SK-N-SH (cell line): Measurements from ENCODE around the gene CLCN6. TPM values are rescaled to one million over a fixed set of nuclear protein-coding genes. Genes with fewer than 3 reads are reported as not detected.
A peak's percentile ranks its signal among the peaks of the same experiment; 100 is the strongest.

ENCODE experiments used
- CTCF ChIA-PET: fragments of 300-600, 350-600 bp; formaldehyde crosslinking; extraction: SDS; loops from one replicate; lab custom pipeline; 2021; lab: Yijun Ruan, JAX
- POLR2A ChIA-PET: fragments of 350-600 bp; sonication (Branson Sonifier 250); formaldehyde crosslinking; extraction: SDS; loops from one replicate; lab custom pipeline; 2020; ENCODE audit warnings: antibody characterized with exemption, inconsistent platforms; lab: Yijun Ruan, JAX
- DNase-seq: peaks from one replicate; pipeline ENCODE4 v3.0.0; 2012
- H2AFZ ChIP-seq: fragments of 200-600 bp; sonication (generic); 2 replicates; pipeline ENCODE4 v1.8.1; 2016; ENCODE audit warnings: antibody characterized with exemption, mild to moderate bottlenecking, low read depth
- H3F3A ChIP-seq: fragments of 200-600 bp; sonication (generic); replicated peaks from 2 replicates; pipeline ENCODE3; 2016; ENCODE audit warnings: antibody characterized with exemption, mild to moderate bottlenecking; ENCODE audit not compliant: insufficient read depth
- H3K27ac ChIP-seq, 2 experiments: fragments of 200-500 bp in 1 of 2; fragments of 200-600 bp in 1 of 2; sonication (Bioruptor generic) in 1 of 2; sonication (generic), shearing (Covaris generic) in 1 of 2; 2 replicates each; pipeline versions ENCODE4 v1.5.1 to v1.6.1; 2014 to 2016; ENCODE audit warnings: low read depth in 2 of 2, inconsistent platforms in 1 of 2, low read length in 1 of 2, mild to moderate bottlenecking in 1 of 2, mixed read lengths in 1 of 2
- H3K27me3 ChIP-seq: fragments of 200-600 bp; sonication (generic), shearing (Covaris generic); 2 replicates; pipeline ENCODE4 v1.6.1; 2016; ENCODE audit warnings: mixed run types; ENCODE audit not compliant: insufficient read depth
- H3K36me3 ChIP-seq, 2 experiments: fragments of 200-500 bp in 1 of 2; fragments of 200-600 bp in 1 of 2; sonication (Bioruptor generic) in 1 of 2; sonication (generic) in 1 of 2; replicated peaks in 1 of 2; 2 replicates each; pipeline versions ENCODE3 to v1.5.1; 2014 to 2016; ENCODE audit warnings: low read length in 1 of 2, mild to moderate bottlenecking in 1 of 2; ENCODE audit not compliant: insufficient read depth in 2 of 2, control insufficient read depth in 1 of 2
- H3K4me1 ChIP-seq, 2 experiments: fragments of 200-500 bp in 1 of 2; fragments of 200-600 bp in 1 of 2; sonication (Bioruptor generic) in 1 of 2; sonication (generic), shearing (Covaris generic) in 1 of 2; 2 replicates each; pipeline versions ENCODE4 v1.5.1 to v1.6.1; 2014 to 2016; ENCODE audit warnings: low read depth in 1 of 2, low read length in 1 of 2, mixed run types in 1 of 2; ENCODE audit not compliant: insufficient read depth in 2 of 2, control insufficient read depth in 1 of 2
- H3K4me2 ChIP-seq: fragments of 200-600 bp; sonication (generic), shearing (Covaris generic); 2 replicates; pipeline ENCODE4 v1.6.1; 2017; ENCODE audit warnings: mixed run types
- H3K4me3 ChIP-seq, 2 experiments: fragments of 200-500 bp in 1 of 2; fragments of 200-600 bp in 1 of 2; sonication (Bioruptor generic) in 1 of 2; sonication (generic), shearing (Covaris generic) in 1 of 2; 2 replicates each; pipeline versions ENCODE4 v1.5.1 to v1.8.1; 2014 to 2016; ENCODE audit warnings: low read depth in 2 of 2, inconsistent platforms in 1 of 2, low read length in 1 of 2, mild to moderate bottlenecking in 1 of 2, mixed read lengths in 1 of 2, moderate library complexity in 1 of 2
- H3K79me2 ChIP-seq: fragments of 200-600 bp; sonication (generic); 2 replicates; pipeline ENCODE4 v1.8.1; 2017; ENCODE audit warnings: mild to moderate bottlenecking; ENCODE audit not compliant: insufficient read depth
- H3K9ac ChIP-seq: fragments of 200-600 bp; sonication (generic); 2 replicates; pipeline ENCODE4 v1.6.1; 2017; ENCODE audit warnings: mixed run types
- H3K9me2 ChIP-seq: fragments of 200-600 bp; sonication (generic); 2 replicates; pipeline ENCODE4 v1.6.1; 2017; ENCODE audit warnings: mixed run types
- H3K9me3 ChIP-seq: fragments of 200-600 bp; sonication (generic); 2 replicates; pipeline ENCODE4 v1.6.1; 2017; ENCODE audit warnings: mixed run types, mild to moderate bottlenecking, moderate library complexity
- H4K20me1 ChIP-seq: fragments of 200-600 bp; sonication (generic); 2 replicates; pipeline ENCODE4 v1.6.1; 2017; ENCODE audit warnings: mild to moderate bottlenecking, mixed run types; ENCODE audit not compliant: insufficient read depth
- EZH2phosphoT487 ChIP-seq: fragments of 200-600 bp; sonication (generic); IDR thresholded peaks from 2 replicates; pipeline ENCODE4 v1.6.1; 2017; ENCODE audit warnings: low read depth, mixed run types, mild to moderate bottlenecking, antibody characterized with exemption, moderate library complexity, borderline replicate concordance
- FOSL2 ChIP-seq: IDR thresholded peaks from 2 replicates; pipeline ENCODE4 v1.4.0; 2012; ENCODE audit warnings: low read depth, mild to moderate bottlenecking, moderate library complexity, borderline replicate concordance
- FOXJ3 ChIP-seq: sonication (generic); formaldehyde crosslinking; IDR thresholded peaks from 2 replicates; pipeline ENCODE4 v1.5.1; 2020; ENCODE audit warnings: mild to moderate bottlenecking, missing genetic modification reagents
- GATA2 ChIP-seq: sonication (generic); formaldehyde crosslinking; IDR thresholded peaks from 2 replicates; pipeline ENCODE4 v1.5.0; 2020; ENCODE audit warnings: mild to moderate bottlenecking, missing genetic modification reagents
- MEF2A ChIP-seq: IDR thresholded peaks from 2 replicates; pipeline ENCODE4 v1.4.0; 2012; ENCODE audit warnings: low read depth, borderline replicate concordance
- RFX5 ChIP-seq: IDR thresholded peaks from 2 replicates; pipeline ENCODE4 v1.6.1; 2012; ENCODE audit warnings: mild to moderate bottlenecking, improper control_type of control experiment, low read length
- SIN3A ChIP-seq: IDR thresholded peaks from 2 replicates; pipeline ENCODE4 v1.6.1; 2012; ENCODE audit warnings: low read depth, mild to moderate bottlenecking, low read length, moderate library complexity, borderline replicate concordance
- TAF1 ChIP-seq: IDR thresholded peaks from 2 replicates; pipeline ENCODE4 v1.6.1; 2012; ENCODE audit warnings: low read depth, mild to moderate bottlenecking, low read length, moderate library complexity, borderline replicate concordance
- TEAD4 ChIP-seq: IDR thresholded peaks from 2 replicates; pipeline ENCODE4 v1.4.0; 2012; ENCODE audit warnings: mild to moderate bottlenecking, borderline replicate concordance; ENCODE audit not compliant: insufficient read depth
- YY1 ChIP-seq: IDR thresholded peaks from 2 replicates; pipeline ENCODE4 v1.4.0; 2012; ENCODE audit warnings: low read depth, mild to moderate bottlenecking
- WGBS: methylation state at CpG from one replicate; pipeline ENCODE4 v1.1.6; 2017; ENCODE audit warnings: low lambda C conversion rate; 5-methylcytosine and 5-hydroxymethylcytosine counted together
- polyA plus RNA-seq, 3 experiments: library from polyadenylated mRNA; depleted of rRNA; stranded (reverse); fragments of >200 nt; gene quantifications; 2 replicates each; pipeline ENCODE4 v1.2.3, GENCODE V29; 2012
- TF ChIP-seq, protein P1 (sequence below): IDR thresholded peaks from 2 replicates; pipeline ENCODE4 v1.4.0; 2012; ENCODE audit warnings: low read depth, borderline replicate concordance
- TF ChIP-seq, protein P2 (sequence below): fragments of 150-350 bp; IDR thresholded peaks from 2 replicates; pipeline ENCODE4 v1.6.1; 2016; ENCODE audit warnings: mild to moderate bottlenecking, low read depth, low read length
- TF ChIP-seq, protein P3 (sequence below): IDR thresholded peaks from 2 replicates; pipeline ENCODE4 v1.6.1; 2012; ENCODE audit warnings: mild to moderate bottlenecking, low read depth, low read length, moderate library complexity
- TF ChIP-seq, protein P4 (sequence below): fragments of 200-600 bp; sonication (generic); IDR thresholded peaks from 2 replicates; pipeline ENCODE4 v1.6.1; 2017; ENCODE audit warnings: antibody characterized with exemption, mild to moderate bottlenecking, moderate library complexity

The CLCN6 gene
- polyA plus RNA-seq, 1 of the 3 experiments (the other 2 are of a cell fraction), result 7.4 TPM

DNA sequence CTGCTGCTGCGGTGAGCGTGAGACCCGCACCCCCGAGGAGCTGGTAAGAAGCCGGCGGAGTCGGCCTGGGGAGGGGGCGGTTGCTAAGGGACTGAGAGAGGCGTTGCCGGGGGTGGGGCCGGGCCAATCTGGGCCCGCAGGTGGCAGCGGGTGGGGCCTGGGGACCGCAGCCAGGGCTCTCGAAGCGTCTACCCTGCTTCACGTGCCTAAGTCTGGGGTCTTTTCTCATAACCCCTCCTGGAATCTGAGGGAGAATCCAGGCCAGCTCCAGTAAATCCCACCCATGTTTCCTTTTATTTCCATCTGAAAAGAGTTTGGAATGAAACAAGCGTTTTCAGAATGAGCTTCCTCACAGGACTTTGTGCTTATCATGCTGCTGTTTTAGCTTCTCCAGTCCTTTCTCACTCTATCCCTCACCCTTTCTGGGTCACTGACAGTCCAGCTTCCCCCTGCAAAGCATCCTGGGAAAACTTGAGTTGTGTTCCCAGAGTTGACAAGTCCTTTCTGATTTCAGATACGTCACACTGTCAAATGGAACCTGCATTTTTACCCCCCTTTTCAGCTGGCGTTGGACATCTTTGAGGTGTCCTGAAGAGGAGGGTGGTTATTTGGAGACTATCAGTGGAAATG, 431 bp downstream of the CLCN6 start:
- Histone ChIP-seq H3K36me3 (peaks cover 32 to 34% of the 10 kb centered on the region in 2 experiments), H3K27me3 (no peaks in the 10 kb centered on the region), H3K4me3 (peak overlapping the region; percentile 87 to 96)
- DNase-seq, result no peak
- TF ChIP-seq TAF1 (no peak), MEF2A (no peak), FOSL2 (no peak), GATA2 (CRISPR knock-in tag) (no peak), RFX5 (no peak), TEAD4 (no peak), EZH2phosphoT487 (no peak), FOXJ3 (CRISPR knock-in tag) (no peak), YY1 (no peak), SIN3A (no peak)
- TF ChIP-seq, protein P1, sequence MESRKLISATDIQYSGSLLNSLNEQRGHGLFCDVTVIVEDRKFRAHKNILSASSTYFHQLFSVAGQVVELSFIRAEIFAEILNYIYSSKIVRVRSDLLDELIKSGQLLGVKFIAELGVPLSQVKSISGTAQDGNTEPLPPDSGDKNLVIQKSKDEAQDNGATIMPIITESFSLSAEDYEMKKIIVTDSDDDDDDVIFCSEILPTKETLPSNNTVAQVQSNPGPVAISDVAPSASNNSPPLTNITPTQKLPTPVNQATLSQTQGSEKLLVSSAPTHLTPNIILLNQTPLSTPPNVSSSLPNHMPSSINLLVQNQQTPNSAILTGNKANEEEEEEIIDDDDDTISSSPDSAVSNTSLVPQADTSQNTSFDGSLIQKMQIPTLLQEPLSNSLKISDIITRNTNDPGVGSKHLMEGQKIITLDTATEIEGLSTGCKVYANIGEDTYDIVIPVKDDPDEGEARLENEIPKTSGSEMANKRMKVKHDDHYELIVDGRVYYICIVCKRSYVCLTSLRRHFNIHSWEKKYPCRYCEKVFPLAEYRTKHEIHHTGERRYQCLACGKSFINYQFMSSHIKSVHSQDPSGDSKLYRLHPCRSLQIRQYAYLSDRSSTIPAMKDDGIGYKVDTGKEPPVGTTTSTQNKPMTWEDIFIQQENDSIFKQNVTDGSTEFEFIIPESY, result no peak
- TF ChIP-seq, protein P2, sequence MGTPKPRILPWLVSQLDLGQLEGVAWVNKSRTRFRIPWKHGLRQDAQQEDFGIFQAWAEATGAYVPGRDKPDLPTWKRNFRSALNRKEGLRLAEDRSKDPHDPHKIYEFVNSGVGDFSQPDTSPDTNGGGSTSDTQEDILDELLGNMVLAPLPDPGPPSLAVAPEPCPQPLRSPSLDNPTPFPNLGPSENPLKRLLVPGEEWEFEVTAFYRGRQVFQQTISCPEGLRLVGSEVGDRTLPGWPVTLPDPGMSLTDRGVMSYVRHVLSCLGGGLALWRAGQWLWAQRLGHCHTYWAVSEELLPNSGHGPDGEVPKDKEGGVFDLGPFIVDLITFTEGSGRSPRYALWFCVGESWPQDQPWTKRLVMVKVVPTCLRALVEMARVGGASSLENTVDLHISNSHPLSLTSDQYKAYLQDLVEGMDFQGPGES, result no peak
- TF ChIP-seq, protein P3, sequence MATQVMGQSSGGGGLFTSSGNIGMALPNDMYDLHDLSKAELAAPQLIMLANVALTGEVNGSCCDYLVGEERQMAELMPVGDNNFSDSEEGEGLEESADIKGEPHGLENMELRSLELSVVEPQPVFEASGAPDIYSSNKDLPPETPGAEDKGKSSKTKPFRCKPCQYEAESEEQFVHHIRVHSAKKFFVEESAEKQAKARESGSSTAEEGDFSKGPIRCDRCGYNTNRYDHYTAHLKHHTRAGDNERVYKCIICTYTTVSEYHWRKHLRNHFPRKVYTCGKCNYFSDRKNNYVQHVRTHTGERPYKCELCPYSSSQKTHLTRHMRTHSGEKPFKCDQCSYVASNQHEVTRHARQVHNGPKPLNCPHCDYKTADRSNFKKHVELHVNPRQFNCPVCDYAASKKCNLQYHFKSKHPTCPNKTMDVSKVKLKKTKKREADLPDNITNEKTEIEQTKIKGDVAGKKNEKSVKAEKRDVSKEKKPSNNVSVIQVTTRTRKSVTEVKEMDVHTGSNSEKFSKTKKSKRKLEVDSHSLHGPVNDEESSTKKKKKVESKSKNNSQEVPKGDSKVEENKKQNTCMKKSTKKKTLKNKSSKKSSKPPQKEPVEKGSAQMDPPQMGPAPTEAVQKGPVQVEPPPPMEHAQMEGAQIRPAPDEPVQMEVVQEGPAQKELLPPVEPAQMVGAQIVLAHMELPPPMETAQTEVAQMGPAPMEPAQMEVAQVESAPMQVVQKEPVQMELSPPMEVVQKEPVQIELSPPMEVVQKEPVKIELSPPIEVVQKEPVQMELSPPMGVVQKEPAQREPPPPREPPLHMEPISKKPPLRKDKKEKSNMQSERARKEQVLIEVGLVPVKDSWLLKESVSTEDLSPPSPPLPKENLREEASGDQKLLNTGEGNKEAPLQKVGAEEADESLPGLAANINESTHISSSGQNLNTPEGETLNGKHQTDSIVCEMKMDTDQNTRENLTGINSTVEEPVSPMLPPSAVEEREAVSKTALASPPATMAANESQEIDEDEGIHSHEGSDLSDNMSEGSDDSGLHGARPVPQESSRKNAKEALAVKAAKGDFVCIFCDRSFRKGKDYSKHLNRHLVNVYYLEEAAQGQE, result no peak
- TF ChIP-seq, protein P4, sequence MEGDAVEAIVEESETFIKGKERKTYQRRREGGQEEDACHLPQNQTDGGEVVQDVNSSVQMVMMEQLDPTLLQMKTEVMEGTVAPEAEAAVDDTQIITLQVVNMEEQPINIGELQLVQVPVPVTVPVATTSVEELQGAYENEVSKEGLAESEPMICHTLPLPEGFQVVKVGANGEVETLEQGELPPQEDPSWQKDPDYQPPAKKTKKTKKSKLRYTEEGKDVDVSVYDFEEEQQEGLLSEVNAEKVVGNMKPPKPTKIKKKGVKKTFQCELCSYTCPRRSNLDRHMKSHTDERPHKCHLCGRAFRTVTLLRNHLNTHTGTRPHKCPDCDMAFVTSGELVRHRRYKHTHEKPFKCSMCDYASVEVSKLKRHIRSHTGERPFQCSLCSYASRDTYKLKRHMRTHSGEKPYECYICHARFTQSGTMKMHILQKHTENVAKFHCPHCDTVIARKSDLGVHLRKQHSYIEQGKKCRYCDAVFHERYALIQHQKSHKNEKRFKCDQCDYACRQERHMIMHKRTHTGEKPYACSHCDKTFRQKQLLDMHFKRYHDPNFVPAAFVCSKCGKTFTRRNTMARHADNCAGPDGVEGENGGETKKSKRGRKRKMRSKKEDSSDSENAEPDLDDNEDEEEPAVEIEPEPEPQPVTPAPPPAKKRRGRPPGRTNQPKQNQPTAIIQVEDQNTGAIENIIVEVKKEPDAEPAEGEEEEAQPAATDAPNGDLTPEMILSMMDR, result no peak
- TF ChIP-seq, all 33 proteins: peak for 0
- H3K27ac ChIP-seq, result peak overlapping the region; percentile 79 to 90; a peak in 3 of 4 replicates
- no peaks in the 10 kb centered on the region for H3K9me2 ChIP-seq
- under 1% methylated on average over 6 of the region's 20 CpGs for WGBS
- no peaks in the 10 kb centered on the region for H3K9me3 ChIP-seq
- ChIA-PET CTCF (interaction anchor here (0.6 to 2.5 kb wide), 10 partner anchors 12 to 218 kb away, joined by 3 to 12 read pairs (median 4); partner anchors contain the start of gene DRAXIN), POLR2A (interaction anchor here (0.7 to 1.8 kb wide), 4 partner anchors 18 to 120 kb away, joined by 3 to 15 read pairs (median 4); no protein-coding TSS in a partner anchor)
- peak overlapping the region; percentile 76 for H2AFZ ChIP-seq
- peak overlapping the region; percentile 95 for H3K4me2 ChIP-seq
- no peaks in the 10 kb centered on the region for H3F3A ChIP-seq
- peaks cover 4% of the 10 kb centered on the region; the same call in 1 of the 2 replicates for H4K20me1 ChIP-seq
- peak overlapping the region; percentile 89 for H3K9ac ChIP-seq
- H3K79me2 ChIP-seq, result peaks cover 42% of the 10 kb centered on the region
- peaks cover 34 to 35% of the 10 kb centered on the region in 2 experiments; a peak in 3 of 4 replicates for H3K4me1 ChIP-seq
